Heart left ventricle (tissue), 16 donors: ENCODE results near the gene EXOC3L4. TPM values are rescaled to one million over a fixed set of nuclear protein-coding genes. Genes with fewer than 3 reads are reported as not detected.

Source experiments
- ATAC-seq, 4 donors: fragments of 200-7000 bp; cut with Tn5 transposase; one replicate each; pipeline ENCODE4 v1.9.1; 2020 to 2022; ENCODE audit warnings: moderate library complexity in 4 of 4, mild to moderate bottlenecking in 3 of 4, moderate number of reproducible peaks in 1 of 4
- DNase-seq, 5 donors: peaks; one replicate each; pipeline ENCODE4 v3.0.0-alpha.2; 2020
- H3K27ac ChIP-seq, 12 donors: fragments of 200-600 bp; sonication (generic) in 4 of 12; one replicate each; pipeline versions ENCODE4 v1.5.0 to v1.8.0; 2016 to 2022; ENCODE audit warnings: mild to moderate bottlenecking in 2 of 12
- H3K27me3 ChIP-seq, 9 donors: fragments of 200-600 bp; sonication (generic) in 2 of 9; one replicate each; pipeline versions ENCODE4 v1.5.1 to v1.8.0; 2016 to 2022; ENCODE audit warnings: mild to moderate bottlenecking in 3 of 9
- H3K36me3 ChIP-seq, 9 donors: fragments of 200-600 bp; sonication (generic) in 2 of 9; one replicate each; pipeline versions ENCODE4 v1.5.0 to v1.8.0; 2018 to 2022; ENCODE audit warnings: mild to moderate bottlenecking in 2 of 9
- H3K4me1 ChIP-seq, 12 donors: fragments of 200-600 bp; sonication (generic) in 4 of 12; one replicate each; pipeline versions ENCODE4 v1.5.0 to v1.8.0; 2016 to 2022; ENCODE audit warnings: mild to moderate bottlenecking in 3 of 12
- H3K4me3 ChIP-seq, 12 donors: fragments of 200-600 bp; sonication (generic) in 4 of 12; one replicate each; pipeline versions ENCODE4 v1.5.0 to v1.8.0; 2017 to 2022; ENCODE audit warnings: mild to moderate bottlenecking in 9 of 12, moderate library complexity in 4 of 12
- H3K9me3 ChIP-seq, 12 donors: fragments of 200-600 bp; sonication (generic) in 4 of 12; one replicate each; pipeline versions ENCODE4 v1.5.0 to v1.8.0; 2016 to 2022; ENCODE audit warnings: mild to moderate bottlenecking in 1 of 12
- POLR2A ChIP-seq, 2 donors: fragments of 450-650 bp; IDR thresholded peaks; one replicate each; pipeline ENCODE4 v1.6.1; 2017; ENCODE audit warnings: antibody characterized with exemption in 2 of 2, mild to moderate bottlenecking in 2 of 2, moderate library complexity in 2 of 2
- WGBS, 4 donors: extraction: QIAGEN DNeasy Blood & Tissue Kit in 2 of 4; methylation state at CpG; one replicate each; pipeline versions ENCODE4 v1.1.5 to v1.1.7; 2013 to 2018; 5-methylcytosine and 5-hydroxymethylcytosine counted together
- intact Hi-C, 10 donors: fragments of 100-400 bp; cut with DNase I; formaldehyde crosslinking; loops; one replicate each; pipeline versions ENCODE4 v1.11.1 to v1.14.2; 2022
- polyA plus RNA-seq, 2 donors: library from polyadenylated mRNA; stranded (reverse); fragments of 200-250 nt; gene quantifications; one replicate each; pipeline ENCODE4 v1.2.3, GENCODE V29; 2013
- total RNA-seq, 9 donors: library from RNA; depleted of rRNA in 2 of 9; stranded (reverse); fragments of >200 nt in 2 of 9; fragmentation: NEBNext Ultra II Directional in 3 of 9; extraction: Animal tissue kit (Norgen Biotek cat#: 25700) in 3 of 9; gene quantifications; one replicate each; pipeline versions ENCODE4 v1.1.0 to v1.2.4, GENCODE V29; 2016 to 2023
- TF ChIP-seq, protein P1 (sequence below), 12 donors: fragments of 200-600 bp; sonication (generic) in 4 of 12; IDR thresholded peaks; one replicate each; pipeline versions ENCODE4 v1.5.0 to v1.8.0; 2018 to 2022; ENCODE audit warnings: antibody characterized with exemption in 12 of 12, mild to moderate bottlenecking in 5 of 12
- donor health status: ischemic (EF 13 %, LVEDD 7.1; RV severe dilation, severe dysfunction).
- donor health status: healthy with polysubstance abuse.
- donor health status: DM: no; HTN: yes; CAD: no.
- donor health status: DM: no; HTN: no; CAD: no.
- donor health status: ischemic (EF 25% LVEDD 6.9; RV normal size, moderate dysfunction).
- donor health status: ischemic (EF 25% LVEDD 5.7; RV mildly dilated, moderate dysfunction).
- donor health status: healthy.
- donor health status: DM: yes; HTN: yes; CAD: no.
- donor health status: ischemic (EF 35%, LVEDD 5.7; RV mildly dilated, moderate dysfunction).
- donor health status: nonischemic (EF 11% LVEDD 7.7; RV severe dilation, severe dysfunction).
- donor health status: DM: yes; HTN: yes; CAD: no.
- donor health status: PGD.
- donor health status: ischemic (EF 29% LVEDD 5.4; RV normal size, mild dysfunction).
- donor health status: nonischemic (EF 23%, LVEDD 6.1; RV moderate dilation, normal function).

Gene EXOC3L4
- total and polyA plus RNA-seq, 11 donors = 0.21 to 3.2 (median 0.47) TPM; not detected in 5

DNA sequence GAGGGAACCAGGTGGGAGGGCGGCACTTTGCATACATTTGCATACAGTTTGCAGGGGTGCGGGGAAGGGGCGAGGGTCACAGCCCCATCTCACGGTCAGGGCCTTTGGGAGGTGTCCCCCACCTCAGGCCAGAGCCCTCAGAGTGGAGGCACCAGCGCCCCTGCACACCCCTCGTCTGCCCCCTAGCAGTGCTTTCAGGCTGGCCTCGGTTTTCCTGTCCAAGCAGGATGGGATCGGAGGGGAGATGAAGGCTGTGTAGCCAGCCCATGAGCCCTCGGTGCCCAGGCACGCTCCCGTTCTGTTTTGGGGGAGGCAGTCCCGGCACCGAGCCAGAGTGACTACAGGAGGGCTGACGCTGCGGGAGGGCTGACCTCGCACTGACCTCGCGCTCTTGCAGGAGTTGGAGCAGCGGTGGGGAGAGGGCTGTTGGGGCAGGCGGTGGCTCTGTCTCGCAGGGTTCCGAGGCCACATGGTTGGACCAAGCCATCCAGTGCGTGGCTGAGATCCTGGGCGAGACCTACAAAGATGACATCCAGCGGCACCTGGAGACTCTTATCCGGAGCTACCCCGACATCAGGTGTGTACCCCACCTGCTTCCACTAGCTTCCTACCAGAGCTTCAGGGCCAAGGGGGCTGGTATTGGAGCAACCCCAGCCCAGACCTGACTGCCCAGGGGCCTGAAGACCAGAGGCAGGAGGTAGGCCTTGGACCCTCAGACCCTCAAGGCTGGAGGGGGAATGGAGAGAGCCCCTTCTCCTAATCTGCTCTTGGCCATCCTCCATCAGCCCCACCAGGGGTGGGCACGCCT is 13.6 kb downstream of the EXOC3L4 start:
- ATAC-seq (no peak), DNase-seq (no peak)
- H3K27me3 ChIP-seq = peaks cover 11 to 23% (median 17%) of the 10 kb centered on the region in 9 donors
- no peak overlapping the region for H3K4me3 ChIP-seq
- WGBS, 4 donors = 82 to 89% (median 87%) methylated on average over 14 to 28 of the region's 28 CpGs
- TF ChIP-seq, protein P1, sequence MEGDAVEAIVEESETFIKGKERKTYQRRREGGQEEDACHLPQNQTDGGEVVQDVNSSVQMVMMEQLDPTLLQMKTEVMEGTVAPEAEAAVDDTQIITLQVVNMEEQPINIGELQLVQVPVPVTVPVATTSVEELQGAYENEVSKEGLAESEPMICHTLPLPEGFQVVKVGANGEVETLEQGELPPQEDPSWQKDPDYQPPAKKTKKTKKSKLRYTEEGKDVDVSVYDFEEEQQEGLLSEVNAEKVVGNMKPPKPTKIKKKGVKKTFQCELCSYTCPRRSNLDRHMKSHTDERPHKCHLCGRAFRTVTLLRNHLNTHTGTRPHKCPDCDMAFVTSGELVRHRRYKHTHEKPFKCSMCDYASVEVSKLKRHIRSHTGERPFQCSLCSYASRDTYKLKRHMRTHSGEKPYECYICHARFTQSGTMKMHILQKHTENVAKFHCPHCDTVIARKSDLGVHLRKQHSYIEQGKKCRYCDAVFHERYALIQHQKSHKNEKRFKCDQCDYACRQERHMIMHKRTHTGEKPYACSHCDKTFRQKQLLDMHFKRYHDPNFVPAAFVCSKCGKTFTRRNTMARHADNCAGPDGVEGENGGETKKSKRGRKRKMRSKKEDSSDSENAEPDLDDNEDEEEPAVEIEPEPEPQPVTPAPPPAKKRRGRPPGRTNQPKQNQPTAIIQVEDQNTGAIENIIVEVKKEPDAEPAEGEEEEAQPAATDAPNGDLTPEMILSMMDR (IDR thresholded peaks at IDR 0.05) = no peak
- no peak for TF ChIP-seq POLR2A (IDR thresholded peaks at IDR 0.05)
- no peak overlapping the region for H3K27ac ChIP-seq
- peaks cover 0 to 54% (median 34%) of the 10 kb centered on the region in 12 donors for H3K4me1 ChIP-seq
- H3K9me3 ChIP-seq = no peaks in the 10 kb centered on the region
- no peaks in the 10 kb centered on the region for H3K36me3 ChIP-seq
- intact Hi-C loops = loop anchor here in 7 of 10 donors (5.0 to 10.0 kb wide), 4 partner anchors 34 to 184 kb away; no protein-coding TSS in a partner anchor

DNA sequence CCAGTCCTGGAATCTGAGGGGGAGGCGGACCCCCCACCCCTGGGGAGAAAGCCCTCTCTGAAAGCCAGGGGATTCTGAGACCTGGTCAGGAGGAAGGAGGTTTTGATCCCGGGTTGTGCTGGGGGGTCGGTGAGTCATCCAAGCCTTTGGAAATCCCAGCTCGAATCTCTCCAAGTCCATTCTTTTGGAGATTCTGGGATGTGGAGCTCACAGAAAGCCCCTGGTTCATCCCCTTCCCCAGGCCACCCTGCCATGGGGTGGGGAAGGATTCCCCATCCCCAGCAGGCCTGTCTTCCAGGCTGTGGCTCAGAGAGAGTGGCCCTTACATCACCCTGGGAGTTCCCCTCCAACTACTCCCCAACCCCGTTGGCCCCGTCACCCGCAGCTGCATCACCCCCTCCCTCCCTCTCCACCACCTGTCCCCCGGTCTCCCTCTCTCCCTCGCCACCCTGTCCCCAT is 14.3 kb downstream of the EXOC3L4 start:
- peaks cover 0 to 52% (median 28%) of the 10 kb centered on the region in 12 donors for H3K4me1 ChIP-seq
- TF ChIP-seq, protein P1 (IDR thresholded peaks at IDR 0.05) = no peak
- TF ChIP-seq POLR2A (IDR thresholded peaks at IDR 0.05) = no peak
- no peak for ATAC-seq
- no peak overlapping the region for H3K27ac ChIP-seq
- peaks cover 9 to 17% (median 11%) of the 10 kb centered on the region in 9 donors for H3K27me3 ChIP-seq
- H3K36me3 ChIP-seq = no peaks in the 10 kb centered on the region
- intact Hi-C loops = loop anchor here in 7 of 10 donors (5.0 to 10.0 kb wide), 4 partner anchors 34 to 184 kb away; no protein-coding TSS in a partner anchor
- H3K9me3 ChIP-seq = no peaks in the 10 kb centered on the region
- no peak for DNase-seq
- H3K4me3 ChIP-seq = no peak overlapping the region
- WGBS, 4 donors = 45 to 69% (median 62%) methylated on average over 8 to 9 of the region's 9 CpGs

DNA sequence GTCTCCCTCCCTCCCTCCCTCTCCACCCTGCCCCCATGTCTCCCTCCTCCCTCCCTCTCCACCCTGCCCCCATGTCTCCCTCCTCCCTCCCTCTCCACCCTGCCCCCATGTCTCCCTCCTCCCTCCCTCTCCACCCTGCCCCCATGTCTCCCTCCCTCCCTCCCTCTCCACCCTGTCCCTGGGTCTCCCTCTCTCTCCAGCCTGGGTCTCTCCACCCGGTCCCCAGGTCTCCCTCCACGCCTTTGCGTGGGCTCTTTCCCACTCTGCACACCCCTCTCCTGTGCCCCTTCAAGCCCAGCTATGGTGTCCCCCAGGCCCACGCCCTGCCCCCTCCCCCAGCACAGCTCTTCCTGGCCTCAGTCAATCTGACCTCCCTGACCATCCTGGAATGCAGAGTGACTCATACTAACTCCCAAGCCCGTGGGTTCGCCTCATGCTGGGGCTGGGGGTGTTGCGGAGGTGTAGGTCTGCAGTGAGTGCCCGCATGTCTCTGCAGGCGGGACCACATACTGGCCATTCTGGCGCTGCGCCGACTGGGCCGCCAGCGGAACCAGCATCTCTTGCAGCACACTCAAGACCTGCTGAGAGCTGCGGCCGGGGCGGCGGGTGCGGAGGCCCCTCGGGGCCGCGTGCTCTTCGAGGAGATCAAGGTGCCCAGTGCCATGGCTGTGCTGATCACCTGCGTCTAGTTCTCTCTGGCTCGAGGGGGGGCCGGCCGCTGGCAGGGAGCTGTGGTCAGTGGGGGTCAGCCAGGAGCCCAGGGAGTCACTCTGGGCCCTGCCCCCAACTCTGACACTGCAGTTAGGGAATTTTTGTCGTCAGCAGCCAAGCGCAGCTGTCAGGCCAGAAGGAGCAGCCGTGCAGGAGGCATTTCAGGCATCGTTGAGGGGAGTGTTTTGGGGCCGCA is 15.3 kb downstream of the EXOC3L4 start:
- peak in 3 of 4 donors; percentile 16 to 74 (median 55) for ATAC-seq
- DNase-seq = peak in 2 of 5 donors; percentile 57 to 65
- WGBS, 4 donors = 48 to 63% (median 54%) methylated on average over 18 to 32 of the region's 32 CpGs
- Histone ChIP-seq H3K9me3 (no peaks in the 10 kb centered on the region), H3K4me1 (peaks cover 0 to 52% (median 22%) of the 10 kb centered on the region in 12 donors), H3K27ac (peak overlapping the region in 6 of 12 donors; percentile 11 to 57 (median 39)), H3K36me3 (no peaks in the 10 kb centered on the region), H3K4me3 (peak overlapping the region in 1 of 12 donors; percentile 15), H3K27me3 (peaks cover 0 to 7% (median 1%) of the 10 kb centered on the region in 9 donors)
- intact Hi-C loops = loop anchor here in 7 of 10 donors (5.0 to 10.0 kb wide), 4 partner anchors 33 to 183 kb away; no protein-coding TSS in a partner anchor
- TF ChIP-seq POLR2A (IDR thresholded peaks at IDR 0.05) = no peak
- TF ChIP-seq, protein P1 (IDR thresholded peaks at IDR 0.05) = no peak
